ENCODE data around the gene RNF32. TPM values are rescaled to one million over a fixed set of nuclear protein-coding genes. Genes with fewer than 3 reads are reported as not detected.

Gene RNF32
- total and polyA plus RNA-seq, 7 donors, result 0.36 to 3.7 (median 1.5) TPM

DNA sequence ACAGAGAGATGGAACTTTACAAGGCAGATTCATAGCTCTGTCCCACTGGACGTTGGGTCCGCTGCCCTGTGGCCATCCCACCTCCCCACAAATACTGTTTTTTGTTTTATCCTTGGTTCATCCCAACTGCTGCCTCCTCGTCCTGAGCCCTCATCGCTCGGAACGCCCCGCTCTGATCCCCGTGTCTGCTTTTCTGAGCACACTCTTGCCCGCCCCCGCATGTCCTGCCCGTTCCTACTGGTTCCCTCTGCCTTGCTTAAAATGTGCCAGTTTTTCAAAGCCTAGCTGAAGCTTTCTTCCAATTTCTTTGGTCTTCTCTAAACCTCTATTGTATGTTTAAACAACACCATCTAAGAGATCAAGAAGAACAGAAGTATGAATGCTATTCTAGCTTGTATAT lies 19.4 kb downstream of the RNF32 start:
- no peaks in the 10 kb centered on the region for H3K36me3 ChIP-seq
- no peak overlapping the region for H3K27ac ChIP-seq
- H3K27me3 ChIP-seq, result peaks cover 0 to 39% (median 3%) of the 10 kb centered on the region in 3 donors
- no peak overlapping the region for H3K4me3 ChIP-seq
- H3K4me1 ChIP-seq, result no peaks in the 10 kb centered on the region
- 77 to 88% methylated on average over 11 of the region's 11 CpGs for WGBS, 2 donors
- no peaks in the 10 kb centered on the region for H3K9me3 ChIP-seq
- TF ChIP-seq, protein P1, sequence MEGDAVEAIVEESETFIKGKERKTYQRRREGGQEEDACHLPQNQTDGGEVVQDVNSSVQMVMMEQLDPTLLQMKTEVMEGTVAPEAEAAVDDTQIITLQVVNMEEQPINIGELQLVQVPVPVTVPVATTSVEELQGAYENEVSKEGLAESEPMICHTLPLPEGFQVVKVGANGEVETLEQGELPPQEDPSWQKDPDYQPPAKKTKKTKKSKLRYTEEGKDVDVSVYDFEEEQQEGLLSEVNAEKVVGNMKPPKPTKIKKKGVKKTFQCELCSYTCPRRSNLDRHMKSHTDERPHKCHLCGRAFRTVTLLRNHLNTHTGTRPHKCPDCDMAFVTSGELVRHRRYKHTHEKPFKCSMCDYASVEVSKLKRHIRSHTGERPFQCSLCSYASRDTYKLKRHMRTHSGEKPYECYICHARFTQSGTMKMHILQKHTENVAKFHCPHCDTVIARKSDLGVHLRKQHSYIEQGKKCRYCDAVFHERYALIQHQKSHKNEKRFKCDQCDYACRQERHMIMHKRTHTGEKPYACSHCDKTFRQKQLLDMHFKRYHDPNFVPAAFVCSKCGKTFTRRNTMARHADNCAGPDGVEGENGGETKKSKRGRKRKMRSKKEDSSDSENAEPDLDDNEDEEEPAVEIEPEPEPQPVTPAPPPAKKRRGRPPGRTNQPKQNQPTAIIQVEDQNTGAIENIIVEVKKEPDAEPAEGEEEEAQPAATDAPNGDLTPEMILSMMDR (IDR thresholded peaks at IDR 0.05), result no peak
- TF ChIP-seq POLR2AphosphoS5 (IDR thresholded peaks at IDR 0.05) (no peak), POLR2A (IDR thresholded peaks at IDR 0.05) (no peak)
- intact Hi-C loops (cut with DNase I), result no loop called here
- no peak for DNase-seq

GRCh38 chr7:156661637-156662036 lies 21.1 kb downstream of the RNF32 start:
- no peak for DNase-seq
- no peaks in the 10 kb centered on the region for H3K36me3 ChIP-seq
- TF ChIP-seq POLR2AphosphoS5 (IDR thresholded peaks at IDR 0.05) (no peak), EP300 (IDR thresholded peaks at IDR 0.05) (no peak), POLR2A (IDR thresholded peaks at IDR 0.05) (no peak)
- TF ChIP-seq, protein P1 (IDR thresholded peaks at IDR 0.05), result no peak
- no peaks in the 10 kb centered on the region for H3K4me1 ChIP-seq
- H3K9me3 ChIP-seq, result no peaks in the 10 kb centered on the region
- no peak overlapping the region for H3K27ac ChIP-seq
- intact Hi-C loops (cut with DNase I), result no loop called here
- no peak overlapping the region for H3K4me3 ChIP-seq
- WGBS, 2 donors, result 86 to 90% methylated on average over 5 of the region's 5 CpGs
- peaks cover 0 to 24% (median 0%) of the 10 kb centered on the region in 3 donors for H3K27me3 ChIP-seq

DNA sequence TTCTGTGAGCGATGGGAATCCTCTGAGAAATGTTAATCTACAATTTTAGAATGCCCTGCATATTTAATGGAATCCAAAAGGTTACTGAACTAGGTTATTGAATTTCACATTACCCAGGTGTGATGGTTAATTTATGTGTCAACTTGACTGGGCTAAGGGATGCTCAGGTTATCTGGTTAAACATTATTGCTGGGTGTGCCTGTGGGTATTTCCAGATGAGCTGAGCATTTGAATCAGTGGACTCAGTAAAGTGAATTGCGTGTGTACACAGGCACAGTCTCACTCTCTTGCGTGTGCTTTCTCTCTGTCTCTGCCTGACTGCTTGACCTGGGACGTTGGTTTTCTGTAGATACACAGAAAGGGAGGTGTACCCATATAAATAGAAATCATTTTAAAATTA lies 21.7 kb downstream of the RNF32 start:
- no peak overlapping the region for H3K4me3 ChIP-seq

GRCh38 chr7:156665101-156665500 lies 24.5 kb downstream of the RNF32 start:
- no peaks in the 10 kb centered on the region for H3K36me3 ChIP-seq
- no peaks in the 10 kb centered on the region for H3K27me3 ChIP-seq
- H3K9me3 ChIP-seq, result no peaks in the 10 kb centered on the region
- no peak overlapping the region for H3K4me3 ChIP-seq
- intact Hi-C loops (cut with DNase I), result no loop called here
- DNase-seq, result no peak
- H3K4me1 ChIP-seq, result no peaks in the 10 kb centered on the region
- WGBS, 2 donors, result 93 to 96% methylated on average over 4 of the region's 4 CpGs
- H3K27ac ChIP-seq, result no peak overlapping the region
- TF ChIP-seq POLR2A (IDR thresholded peaks at IDR 0.05) (no peak), POLR2AphosphoS5 (IDR thresholded peaks at IDR 0.05) (no peak), EP300 (IDR thresholded peaks at IDR 0.05) (no peak)
- TF ChIP-seq, protein P1 (IDR thresholded peaks at IDR 0.05), result no peak

More for the DNA sequence above, 21.7 kb downstream of the RNF32 start:
- intact Hi-C loops (cut with DNase I), result no loop called here
- Histone ChIP-seq H3K36me3 (no peaks in the 10 kb centered on the region), H3K9me3 (no peaks in the 10 kb centered on the region), H3K27ac (no peak overlapping the region), H3K4me1 (no peaks in the 10 kb centered on the region), H3K27me3 (peaks cover 0 to 20% (median 0%) of the 10 kb centered on the region in 3 donors)
- TF ChIP-seq EP300 (IDR thresholded peaks at IDR 0.05), result no peak
- TF ChIP-seq POLR2AphosphoS5 (IDR thresholded peaks at IDR 0.05), result no peak
- no peak for TF ChIP-seq POLR2A (IDR thresholded peaks at IDR 0.05)
- TF ChIP-seq, protein P1 (IDR thresholded peaks at IDR 0.05), result no peak
- DNase-seq, result no peak
- 30 to 72% methylated on average over 4 of the region's 4 CpGs for WGBS, 2 donors
